Myometrial cell (primary cell): ENCODE data around the gene LRRTM1. TPM values are rescaled to one million over a fixed set of nuclear protein-coding genes. Genes with fewer than 3 reads are reported as not detected.

Source experiments
- total RNA-seq: library from RNA; depleted of rRNA; stranded (reverse); fragments of >200 nt; gene quantifications from 2 replicates; pipeline ENCODE4 v1.2.3, GENCODE V29; 2015

The LRRTM1 gene
- not detected in 2 replicates for total RNA-seq

GRCh38 chr2:80303909-80304837 lies at the start of gene LRRTM1:
Gene LRRTM1 (minus strand): TSS chr2:80304752. CDS start chr2:80303819, 933 bp downstream.

